HEK293 (cell line): ENCODE results near the gene ATP8A2.

Source experiments
- CTCF ChIA-PET: fragments of 350-600 bp; formaldehyde crosslinking; extraction: SDS; loops from one replicate; lab custom pipeline; 2021; ENCODE audit warnings: antibody characterized with exemption; lab: Yijun Ruan, JAX
- POLR2A ChIA-PET: fragments of 300-600 bp; formaldehyde crosslinking; extraction: SDS; loops from one replicate; lab custom pipeline; 2020; ENCODE audit warnings: antibody characterized with exemption, inconsistent platforms; lab: Yijun Ruan, JAX
- H3K27ac ChIP-seq: fragments of 200-500 bp; sonication (Bioruptor generic); 2 replicates; pipeline ENCODE4 v1.5.1; 2014; ENCODE audit warnings: low read depth, low read length, control low read depth, inconsistent platforms; ENCODE audit errors: extremely low read depth
- H3K36me3 ChIP-seq, 2 experiments: fragments of 200-500 bp in 1 of 2; sonication (Bioruptor generic) in 1 of 2; 1 replicate in 1 of 2; 2 replicates in 1 of 2; pipeline ENCODE4 v1.5.1; 2014 to 2017; ENCODE audit warnings: inconsistent platforms in 2 of 2, low read length in 2 of 2; ENCODE audit not compliant: control insufficient read depth in 2 of 2, insufficient read depth in 1 of 2
- H3K4me1 ChIP-seq: fragments of 200-500 bp; sonication (Bioruptor generic); 2 replicates; pipeline ENCODE4 v1.5.1; 2014; ENCODE audit warnings: mild to moderate bottlenecking, low read length, inconsistent platforms; ENCODE audit not compliant: control insufficient read depth, insufficient read depth
- H3K4me3 ChIP-seq: 2 replicates; pipeline ENCODE4 v1.5.1; 2011; ENCODE audit warnings: low read depth, mild to moderate bottlenecking, control low read depth, low read length, moderate library complexity
- H3K9me3 ChIP-seq: fragments of 200-500 bp; sonication (Bioruptor generic); 2 replicates; pipeline ENCODE4 v1.5.1; 2014; ENCODE audit warnings: low read depth, low read length, inconsistent platforms; ENCODE audit not compliant: control insufficient read depth, insufficient read depth
- GLIS1 ChIP-seq: fragments of 450-650 bp; formaldehyde crosslinking; IDR thresholded peaks from 2 replicates; pipeline ENCODE4 v1.5.1; 2016; ENCODE audit warnings: missing biosample characterization, missing genetic modification characterization
- HOXA7 ChIP-seq: sonication (generic); formaldehyde crosslinking; IDR thresholded peaks from 2 replicates; pipeline ENCODE4 v1.8.1; 2022; ENCODE audit warnings: missing genetic modification reagents, borderline replicate concordance
- INSM2 ChIP-seq: fragments of 450-650 bp; formaldehyde crosslinking; IDR thresholded peaks from 2 replicates; pipeline ENCODE4 v1.5.1; 2016; ENCODE audit warnings: missing biosample characterization, missing genetic modification characterization
- KLF16 ChIP-seq: fragments of 450-650 bp; formaldehyde crosslinking; IDR thresholded peaks from 2 replicates; pipeline ENCODE4 v1.5.1; 2017; ENCODE audit warnings: missing biosample characterization, missing genetic modification characterization
- MZF1 ChIP-seq: fragments of 450-650 bp; formaldehyde crosslinking; IDR thresholded peaks from 2 replicates; pipeline ENCODE4 v1.5.1; 2017; ENCODE audit warnings: missing biosample characterization, missing genetic modification characterization, borderline replicate concordance
- PATZ1 ChIP-seq: fragments of 450-650 bp; formaldehyde crosslinking; IDR thresholded peaks from 2 replicates; pipeline ENCODE4 v1.5.1; 2016; ENCODE audit warnings: missing biosample characterization, missing genetic modification characterization
- PRDM1 ChIP-seq: fragments of 450-650 bp; formaldehyde crosslinking; IDR thresholded peaks from 2 replicates; pipeline ENCODE4; 2016; ENCODE audit warnings: missing biosample characterization, missing genetic modification characterization
- SP3 ChIP-seq: fragments of 450-650 bp; formaldehyde crosslinking; IDR thresholded peaks from 2 replicates; pipeline ENCODE4 v1.5.1; 2016; ENCODE audit warnings: missing biosample characterization, missing genetic modification characterization
- YY2 ChIP-seq: fragments of 450-650 bp; formaldehyde crosslinking; IDR thresholded peaks from 2 replicates; pipeline ENCODE4 v1.5.1; 2016; ENCODE audit warnings: missing biosample characterization, missing genetic modification characterization
- ZBTB1 ChIP-seq: fragments of 450-650 bp; formaldehyde crosslinking; IDR thresholded peaks from 2 replicates; pipeline ENCODE4 v1.5.1; 2016; ENCODE audit warnings: missing biosample characterization, missing genetic modification characterization
- ZBTB11 ChIP-seq: fragments of 450-650 bp; formaldehyde crosslinking; conservative IDR thresholded peaks from 2 replicates; pipeline ENCODE4 v1.5.1; 2016; ENCODE audit warnings: low read depth, missing biosample characterization, missing genetic modification characterization
- ZFP37 ChIP-seq: fragments of 450-650 bp; formaldehyde crosslinking; IDR thresholded peaks from 2 replicates; pipeline ENCODE4 v1.5.1; 2016; ENCODE audit warnings: missing biosample characterization, missing genetic modification characterization
- ZNF112 ChIP-seq: fragments of 450-650 bp; formaldehyde crosslinking; IDR thresholded peaks from 2 replicates; pipeline ENCODE4 v1.5.0; 2017; ENCODE audit warnings: missing biosample characterization, missing genetic modification characterization
- ZNF155 ChIP-seq: fragments of 450-650 bp; formaldehyde crosslinking; IDR thresholded peaks from 2 replicates; pipeline ENCODE4 v1.5.1; 2016; ENCODE audit warnings: missing biosample characterization, missing genetic modification characterization
- ZNF175 ChIP-seq: fragments of 450-650 bp; formaldehyde crosslinking; IDR thresholded peaks from 2 replicates; pipeline ENCODE4 v1.5.1; 2016; ENCODE audit warnings: missing biosample characterization, missing genetic modification characterization
- ZNF23 ChIP-seq: fragments of 450-650 bp; formaldehyde crosslinking; IDR thresholded peaks from 2 replicates; pipeline ENCODE4 v1.5.1; 2016; ENCODE audit warnings: missing biosample characterization, missing genetic modification characterization, borderline replicate concordance
- ZNF311 ChIP-seq: fragments of 450-650 bp; formaldehyde crosslinking; IDR thresholded peaks from 2 replicates; pipeline ENCODE4 v1.5.1; 2017; ENCODE audit warnings: missing biosample characterization, missing genetic modification characterization, borderline replicate concordance
- ZNF341 ChIP-seq: fragments of 450-650 bp; formaldehyde crosslinking; IDR thresholded peaks from 2 replicates; pipeline ENCODE4; 2016; ENCODE audit warnings: low read depth, missing biosample characterization, missing genetic modification characterization
- ZNF433 ChIP-seq: fragments of 450-650 bp; formaldehyde crosslinking; IDR thresholded peaks from 2 replicates; pipeline ENCODE4 v1.5.1; 2016; ENCODE audit warnings: missing biosample characterization, missing genetic modification characterization, low read depth
- ZNF488 ChIP-seq: fragments of 450-650 bp; formaldehyde crosslinking; IDR thresholded peaks from 2 replicates; pipeline ENCODE4 v1.5.1; 2016; ENCODE audit warnings: missing biosample characterization, missing genetic modification characterization
- ZNF514 ChIP-seq: fragments of 450-650 bp; formaldehyde crosslinking; IDR thresholded peaks from 2 replicates; pipeline ENCODE4 v1.5.1; 2016; ENCODE audit warnings: missing biosample characterization, missing genetic modification characterization
- ZNF544 ChIP-seq: fragments of 450-650 bp; formaldehyde crosslinking; IDR thresholded peaks from 2 replicates; pipeline ENCODE4 v1.5.0; 2017; ENCODE audit warnings: missing biosample characterization, missing genetic modification characterization
- ZNF600 ChIP-seq: fragments of 450-650 bp; formaldehyde crosslinking; IDR thresholded peaks from 2 replicates; pipeline ENCODE4 v1.5.1; 2016; ENCODE audit warnings: missing biosample characterization, missing genetic modification characterization
- ZNF624 ChIP-seq: fragments of 450-650 bp; formaldehyde crosslinking; IDR thresholded peaks from 2 replicates; pipeline ENCODE4 v1.5.1; 2017; ENCODE audit warnings: missing biosample characterization, missing genetic modification characterization
- ZNF747 ChIP-seq: fragments of 450-650 bp; formaldehyde crosslinking; IDR thresholded peaks from 2 replicates; pipeline ENCODE4 v1.5.1; 2016; ENCODE audit warnings: missing biosample characterization, missing genetic modification characterization
- ZNF76 ChIP-seq: fragments of 450-650 bp; formaldehyde crosslinking; IDR thresholded peaks from 2 replicates; pipeline ENCODE4; 2016; ENCODE audit warnings: low read depth, missing biosample characterization, missing genetic modification characterization, borderline replicate concordance
- ZNF768 ChIP-seq: fragments of 450-650 bp; formaldehyde crosslinking; IDR thresholded peaks from 2 replicates; pipeline ENCODE4 v1.5.1; 2018; ENCODE audit warnings: missing biosample characterization, mild to moderate bottlenecking, missing genetic modification characterization
- ZNF792 ChIP-seq: fragments of 450-650 bp; formaldehyde crosslinking; IDR thresholded peaks from 2 replicates; pipeline ENCODE4 v1.5.1; 2016; ENCODE audit warnings: missing biosample characterization, missing genetic modification characterization

The ATP8A2 gene

GRCh38 chr13:25691654-25692053, 319.9 kb downstream of the ATP8A2 start:
- Histone ChIP-seq H3K4me1 (no peaks in the 10 kb centered on the region), H3K4me3 (no peak overlapping the region), H3K36me3 (no peaks in the 10 kb centered on the region), H3K9me3 (no peaks in the 10 kb centered on the region), H3K27ac (no peak overlapping the region)
- TF ChIP-seq ZNF341 (no peak), ZBTB1 (tag by site-specific recombination) (no peak), HOXA7 (no peak), ZNF544 (no peak), KLF16 (tag by site-specific recombination) (no peak), ZNF23 (tag by site-specific recombination) (no peak), ZNF747 (no peak), ZNF768 (tag by site-specific recombination) (no peak), ZNF311 (tag by site-specific recombination) (no peak), ZNF514 (tag by site-specific recombination) (no peak), ZNF175 (tag by site-specific recombination) (no peak), YY2 (tag by site-specific recombination) (no peak), ZFP37 (tag by site-specific recombination) (no peak), MZF1 (tag by site-specific recombination) (no peak)
- ChIA-PET CTCF (no interaction called here), POLR2A (no interaction called here)

- no peak overlapping the region for H3K4me3 ChIP-seq
- CTCF ChIA-PET = no interaction called here
- H3K36me3 ChIP-seq = no peaks in the 10 kb centered on the region
- POLR2A ChIA-PET = no interaction called here
- no peaks in the 10 kb centered on the region for H3K4me1 ChIP-seq
- TF ChIP-seq ZNF433 (tag by site-specific recombination) (no peak), PRDM1 (no peak)
- TF ChIP-seq, all 188 proteins: peak for 0
- no peaks in the 10 kb centered on the region for H3K9me3 ChIP-seq
- H3K27ac ChIP-seq = no peak overlapping the region
These were observed 320.3 kb downstream of the ATP8A2 start for GRCh38 chr13:25692099-25692498.

GRCh38 chr13:25699056-25699455, 327.3 kb downstream of the ATP8A2 start:
- no peak overlapping the region for H3K27ac ChIP-seq
- ChIA-PET CTCF (no interaction called here), POLR2A (no interaction called here)
- no peaks in the 10 kb centered on the region for H3K9me3 ChIP-seq
- no peak overlapping the region for H3K4me3 ChIP-seq
- H3K4me1 ChIP-seq = no peaks in the 10 kb centered on the region
- no peaks in the 10 kb centered on the region for H3K36me3 ChIP-seq
- TF ChIP-seq GLIS1 (tag by site-specific recombination) = no peak
- TF ChIP-seq ZNF155 (tag by site-specific recombination) = no peak
- no peak for TF ChIP-seq ZNF624 (tag by site-specific recombination)
- no peak for TF ChIP-seq ZNF112 (tag by site-specific recombination)
- no peak for TF ChIP-seq PATZ1 (tag by site-specific recombination)
- no peak for TF ChIP-seq INSM2
- TF ChIP-seq ZNF792 (tag by site-specific recombination) = no peak
- no peak for TF ChIP-seq ZBTB11 (tag by site-specific recombination)
- TF ChIP-seq ZNF600 = no peak
- no peak for TF ChIP-seq ZNF76 (tag by site-specific recombination)
- no peak for TF ChIP-seq SP3
- no peak for TF ChIP-seq ZNF488
